ENCODE measurements around the gene BOLL. TPM values are rescaled to one million over a fixed set of nuclear protein-coding genes. Genes with fewer than 3 reads are reported as not detected.

BOLL gene
- total RNA-seq, 1 experiment from 2014 or later, result not detected

DNA sequence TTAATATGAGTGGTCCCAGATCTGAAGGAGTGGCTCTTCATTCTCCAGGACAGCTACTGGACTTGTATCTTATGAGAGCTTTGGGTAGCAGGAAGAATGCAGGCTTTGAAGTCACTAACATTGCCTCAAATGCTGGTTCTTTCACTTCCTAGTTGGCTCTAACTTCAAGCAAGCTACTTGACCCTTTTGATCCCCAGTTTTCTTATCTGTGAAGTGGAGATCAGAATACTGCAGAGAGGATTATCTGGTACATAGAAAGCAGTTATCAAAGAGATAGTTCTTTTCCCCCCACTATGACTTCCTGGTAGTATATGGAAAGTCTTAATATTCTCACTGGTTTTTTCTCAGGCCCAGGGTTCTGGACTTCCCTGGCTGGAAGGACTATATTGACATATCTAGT is 15.9 kb upstream of the BOLL start:
- H3F3A ChIP-seq (ENCODE audit: insufficient read depth, low read depth), result no peaks in the 10 kb centered on the region
- no peaks in the 10 kb centered on the region for H3K4me1 ChIP-seq (replicated peaks; ENCODE audit: insufficient read depth)
- TF ChIP-seq, protein P1, sequence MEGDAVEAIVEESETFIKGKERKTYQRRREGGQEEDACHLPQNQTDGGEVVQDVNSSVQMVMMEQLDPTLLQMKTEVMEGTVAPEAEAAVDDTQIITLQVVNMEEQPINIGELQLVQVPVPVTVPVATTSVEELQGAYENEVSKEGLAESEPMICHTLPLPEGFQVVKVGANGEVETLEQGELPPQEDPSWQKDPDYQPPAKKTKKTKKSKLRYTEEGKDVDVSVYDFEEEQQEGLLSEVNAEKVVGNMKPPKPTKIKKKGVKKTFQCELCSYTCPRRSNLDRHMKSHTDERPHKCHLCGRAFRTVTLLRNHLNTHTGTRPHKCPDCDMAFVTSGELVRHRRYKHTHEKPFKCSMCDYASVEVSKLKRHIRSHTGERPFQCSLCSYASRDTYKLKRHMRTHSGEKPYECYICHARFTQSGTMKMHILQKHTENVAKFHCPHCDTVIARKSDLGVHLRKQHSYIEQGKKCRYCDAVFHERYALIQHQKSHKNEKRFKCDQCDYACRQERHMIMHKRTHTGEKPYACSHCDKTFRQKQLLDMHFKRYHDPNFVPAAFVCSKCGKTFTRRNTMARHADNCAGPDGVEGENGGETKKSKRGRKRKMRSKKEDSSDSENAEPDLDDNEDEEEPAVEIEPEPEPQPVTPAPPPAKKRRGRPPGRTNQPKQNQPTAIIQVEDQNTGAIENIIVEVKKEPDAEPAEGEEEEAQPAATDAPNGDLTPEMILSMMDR (conservative IDR thresholded peaks at IDR 0.05), result no peak
- no peak for TF ChIP-seq EZH2 (IDR thresholded peaks at IDR 0.05; ENCODE audit: low read depth)
- no peak overlapping the region for H3K4me2 ChIP-seq
- intact Hi-C loops (cut with micrococcal nuclease; ENCODE audit: unreplicated experiment), result no loop called here
- no peaks in the 10 kb centered on the region for H3K79me2 ChIP-seq (ENCODE audit: low read depth)
- CTCF ChIA-PET, result no interaction called here
- H4K20me1 ChIP-seq (ENCODE audit: insufficient read depth), result no peaks in the 10 kb centered on the region
- H3K27ac ChIP-seq, result no peak overlapping the region
- no peaks in the 10 kb centered on the region; the same call in 1 of the 2 replicates for H3K9me3 ChIP-seq (ENCODE audit: insufficient read depth, low read depth)
- H3K4me3 ChIP-seq, result no peak overlapping the region
- peaks cover 15% of the 10 kb centered on the region for H3K27me3 ChIP-seq (ENCODE audit: insufficient read depth, low read depth)
- H3K9me2 ChIP-seq (ENCODE audit: insufficient read depth), result no peaks in the 10 kb centered on the region
- no peak overlapping the region for H2AFZ ChIP-seq
- no peaks in the 10 kb centered on the region for H3K36me3 ChIP-seq (ENCODE audit: low read depth)
- DNase-seq, result no peak
- BruUV-seq (replicated peaks), result no TSS peak
- POLR2A ChIA-PET (ENCODE audit: unreplicated experiment), result no interaction called here

DNA sequence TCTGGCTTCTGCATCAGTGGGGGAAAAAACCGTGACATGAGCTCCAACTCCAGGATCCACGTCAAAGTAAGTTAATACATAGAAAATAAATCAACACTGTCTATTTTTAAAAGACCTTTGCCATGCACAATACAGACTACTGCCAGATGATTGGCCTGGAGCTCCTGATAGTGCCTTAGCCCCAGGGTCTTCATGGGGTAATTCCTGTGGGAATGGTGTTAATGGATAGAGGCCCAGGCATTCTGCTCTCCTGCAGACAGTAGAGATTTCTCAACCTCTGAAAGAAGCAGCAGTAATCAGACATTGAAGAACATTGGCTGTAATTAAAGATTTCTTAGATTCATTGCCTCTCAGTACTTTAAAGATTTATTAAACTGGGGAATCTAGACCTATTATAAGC is 15.0 kb upstream of the BOLL start:
- Histone ChIP-seq H3K36me3 (ENCODE audit: low read depth) (no peaks in the 10 kb centered on the region), H2AFZ (no peak overlapping the region), H3K4me1 (replicated peaks; ENCODE audit: insufficient read depth) (no peaks in the 10 kb centered on the region), H3K4me2 (no peak overlapping the region), H3K79me2 (ENCODE audit: low read depth) (no peaks in the 10 kb centered on the region), H3K4me3 (no peak overlapping the region), H3K27me3 (ENCODE audit: insufficient read depth, low read depth) (peaks cover 8% of the 10 kb centered on the region), H3K27ac (no peak overlapping the region), H3K9me2 (ENCODE audit: insufficient read depth) (no peaks in the 10 kb centered on the region), H3K9me3 (ENCODE audit: insufficient read depth, low read depth) (no peaks in the 10 kb centered on the region; the same call in 1 of the 2 replicates), H3F3A (ENCODE audit: insufficient read depth, low read depth) (no peaks in the 10 kb centered on the region), H4K20me1 (ENCODE audit: insufficient read depth) (no peaks in the 10 kb centered on the region)
- no peak for DNase-seq
- intact Hi-C loops (cut with micrococcal nuclease; ENCODE audit: unreplicated experiment), result no loop called here
- ChIA-PET POLR2A (ENCODE audit: unreplicated experiment) (no interaction called here), CTCF (no interaction called here)
- TF ChIP-seq EZH2 (IDR thresholded peaks at IDR 0.05; ENCODE audit: low read depth), result no peak
- TF ChIP-seq, protein P1 (conservative IDR thresholded peaks at IDR 0.05), result no peak
- no TSS peak for BruUV-seq (replicated peaks)

- no peak for DNase-seq
- no peaks in the 10 kb centered on the region for H4K20me1 ChIP-seq (ENCODE audit: insufficient read depth)
- H2AFZ ChIP-seq, result no peak overlapping the region
- H3K9me2 ChIP-seq (ENCODE audit: insufficient read depth), result no peaks in the 10 kb centered on the region
- ChIA-PET CTCF (no interaction called here), POLR2A (ENCODE audit: unreplicated experiment) (no interaction called here)
- H3K79me2 ChIP-seq (ENCODE audit: low read depth), result no peaks in the 10 kb centered on the region
- intact Hi-C loops (cut with micrococcal nuclease; ENCODE audit: unreplicated experiment), result no loop called here
- TF ChIP-seq, protein P1 (conservative IDR thresholded peaks at IDR 0.05), result no peak
- no peak for TF ChIP-seq EZH2 (IDR thresholded peaks at IDR 0.05; ENCODE audit: low read depth)
- H3K4me2 ChIP-seq, result no peak overlapping the region
- no peaks in the 10 kb centered on the region for H3K36me3 ChIP-seq (ENCODE audit: low read depth)
- no TSS peak for BruUV-seq (replicated peaks)
- H3K9me3 ChIP-seq (ENCODE audit: insufficient read depth, low read depth), result no peaks in the 10 kb centered on the region; the same call in 1 of the 2 replicates
- peaks cover 4% of the 10 kb centered on the region for H3K27me3 ChIP-seq (ENCODE audit: insufficient read depth, low read depth)
- no peaks in the 10 kb centered on the region for H3F3A ChIP-seq (ENCODE audit: insufficient read depth, low read depth)
- no peak overlapping the region for H3K4me3 ChIP-seq
- no peaks in the 10 kb centered on the region for H3K4me1 ChIP-seq (replicated peaks; ENCODE audit: insufficient read depth)
- no peak overlapping the region for H3K27ac ChIP-seq
Measured at GRCh38 chr2:197799068-197799467, 13.9 kb upstream of the BOLL start.

Data from PC-9 (cell line).